ENCODE results near the gene UMODL1. TPM values are rescaled to one million over a fixed set of nuclear protein-coding genes. Genes with fewer than 3 reads are reported as not detected.
A peak's percentile ranks its signal among the peaks of the same experiment; 100 is the strongest.

UMODL1 gene
- total RNA-seq, 1 experiment from 2014 or later, result not detected

- Histone ChIP-seq H3K9me3 (ENCODE audit: control insufficient read depth, low read depth, low read length) (no peaks in the 10 kb centered on the region), H2BK120ac (ENCODE audit: low read depth, low read length, poor library complexity, severe bottlenecking) (no peak overlapping the region), H3K27me3 (ENCODE audit: insufficient read depth, low read length) (no peaks in the 10 kb centered on the region), H2BK20ac (ENCODE audit: low read depth, low read length, poor library complexity, severe bottlenecking) (no peak overlapping the region), H2BK15ac (ENCODE audit: low read depth, low read length) (no peak overlapping the region), H3K4me2 (ENCODE audit: insufficient read depth, insufficient read length, low read length) (no peak overlapping the region), H3K56ac (ENCODE audit: insufficient read length, low read depth, low read length) (no peak overlapping the region), H3T11ph (ENCODE audit: low read length) (no peak overlapping the region), H3K23me2 (ENCODE audit: insufficient read length, low read depth, low read length, poor library complexity, severe bottlenecking) (no peaks in the 10 kb centered on the region), H4K8ac (replicated peaks; ENCODE audit: insufficient read length, low read depth, low read length) (no peak overlapping the region), H3K23ac (ENCODE audit: insufficient read length, low read depth, low read length) (no peak overlapping the region), H3K14ac (ENCODE audit: insufficient read depth, low read length) (no peak overlapping the region), H2AFZ (ENCODE audit: low read length) (no peak overlapping the region), H4K91ac (ENCODE audit: insufficient read length, low read depth, low read length) (no peak overlapping the region), H3K18ac (ENCODE audit: insufficient read length, low read depth, low read length) (no peak overlapping the region), H3K9ac (ENCODE audit: extremely low read depth, insufficient read length, low read length) (no peak overlapping the region), H3K79me1 (ENCODE audit: insufficient read depth, low read depth, low read length, poor library complexity, severe bottlenecking) (no peaks in the 10 kb centered on the region), H3K4me1 (ENCODE audit: insufficient read depth, low read length) (peaks cover 3% of the 10 kb centered on the region; the same call in 1 of the 2 replicates), H2BK12ac (ENCODE audit: insufficient read length, low read depth, low read length) (no peak overlapping the region), H2BK5ac (ENCODE audit: insufficient read length, low read length) (no peak overlapping the region), H4K20me1 (ENCODE audit: control insufficient read depth, insufficient read depth, insufficient read length) (no peaks in the 10 kb centered on the region), H3K27ac (ENCODE audit: insufficient read length, low read depth, low read length) (no peak overlapping the region), H2AK5ac (ENCODE audit: insufficient read length, low read length) (no peak overlapping the region), H3K4ac (ENCODE audit: low read depth, low read length) (no peak overlapping the region), H4K5ac (ENCODE audit: insufficient read length, low read depth, low read length) (no peak overlapping the region), H3K79me2 (ENCODE audit: insufficient read depth, low read length) (no peaks in the 10 kb centered on the region)
- WGBS (ENCODE audit: extremely low coverage, insufficient read length, low lambda C conversion rate), result no CpG with 5 or more reads among the region's 11 CpGs
- no peaks in the 10 kb centered on the region for H3K9me3 Mint-ChIP-seq
- H3K36me3 Mint-ChIP-seq (ENCODE audit: insufficient read depth in 1 of 3, low read depth in 3 of 3), result no peaks in the 10 kb centered on the region
- H3K27ac Mint-ChIP-seq, result no peak overlapping the region
- TF ChIP-seq, protein P1, sequence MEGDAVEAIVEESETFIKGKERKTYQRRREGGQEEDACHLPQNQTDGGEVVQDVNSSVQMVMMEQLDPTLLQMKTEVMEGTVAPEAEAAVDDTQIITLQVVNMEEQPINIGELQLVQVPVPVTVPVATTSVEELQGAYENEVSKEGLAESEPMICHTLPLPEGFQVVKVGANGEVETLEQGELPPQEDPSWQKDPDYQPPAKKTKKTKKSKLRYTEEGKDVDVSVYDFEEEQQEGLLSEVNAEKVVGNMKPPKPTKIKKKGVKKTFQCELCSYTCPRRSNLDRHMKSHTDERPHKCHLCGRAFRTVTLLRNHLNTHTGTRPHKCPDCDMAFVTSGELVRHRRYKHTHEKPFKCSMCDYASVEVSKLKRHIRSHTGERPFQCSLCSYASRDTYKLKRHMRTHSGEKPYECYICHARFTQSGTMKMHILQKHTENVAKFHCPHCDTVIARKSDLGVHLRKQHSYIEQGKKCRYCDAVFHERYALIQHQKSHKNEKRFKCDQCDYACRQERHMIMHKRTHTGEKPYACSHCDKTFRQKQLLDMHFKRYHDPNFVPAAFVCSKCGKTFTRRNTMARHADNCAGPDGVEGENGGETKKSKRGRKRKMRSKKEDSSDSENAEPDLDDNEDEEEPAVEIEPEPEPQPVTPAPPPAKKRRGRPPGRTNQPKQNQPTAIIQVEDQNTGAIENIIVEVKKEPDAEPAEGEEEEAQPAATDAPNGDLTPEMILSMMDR (conservative IDR thresholded peaks at IDR 0.05), result no peak
- H3K27me3 Mint-ChIP-seq (ENCODE audit: low read depth), result no peaks in the 10 kb centered on the region; the same call in 1 of the 2 replicates
- DNase-seq, result peak; percentile 26
- peaks cover 4 to 6% of the 10 kb centered on the region in 2 experiments for H3K4me1 Mint-ChIP-seq
- H3K4me3 Mint-ChIP-seq, result no peak overlapping the region
Observed at GRCh38 chr21:42157606-42158310, 86.6 kb downstream of the UMODL1 start.
